GM21528 (cell line): Measurements from ENCODE around the gene PCDHGB4.
"Not testable (repeated sequence)": the region's sequence is repeated elsewhere in the genome, so short reads cannot be mapped to it uniquely, and the experiment has no call there.

Source experiments
- ATAC-seq: cut with Tn5 transposase; IDR thresholded peaks from one replicate; pipeline ENCODE4 v1.9.1; 2021; ENCODE audit warnings: mild to moderate bottlenecking, moderate library complexity; ENCODE audit not compliant: unreplicated experiment, low FRiP score

The PCDHGB4 gene

GRCh38 chr5:141366016-141366896 lies 21.2 kb upstream of the PCDHGB4 start:
- ATAC-seq = no peak

GRCh38 chr5:141369994-141370848 lies 17.3 kb upstream of the PCDHGB4 start, which contains the start of gene PCDHGB3:
Gene PCDHGB3 (plus strand): TSS chr5:141370242. CDS start chr5:141370395, 153 bp downstream.
- peak; percentile 57 for ATAC-seq

- ATAC-seq = no peak
Measured at GRCh38 chr5:141371572-141372475, 15.7 kb upstream of the PCDHGB4 start.

- no peak for ATAC-seq
Measured at GRCh38 chr5:141373673-141374317, 13.7 kb upstream of the PCDHGB4 start, which contains the start of gene PCDHGA6. Gene PCDHGA6 (plus strand): TSS chr5:141373891. CDS start chr5:141374084, 193 bp downstream.

GRCh38 chr5:141374627-141375026 lies 12.9 kb upstream of the PCDHGB4 start:
- no peak for ATAC-seq

- ATAC-seq = not testable (repeated sequence)
Measured at GRCh38 chr5:141375444-141376155, 11.9 kb upstream of the PCDHGB4 start.

GRCh38 chr5:141382469-141383294 lies 4.8 kb upstream of the PCDHGB4 start, which contains the start of gene PCDHGA7:
Gene PCDHGA7 (plus strand): TSS chr5:141382742. CDS start chr5:141382900, 158 bp downstream.
- no peak for ATAC-seq

- ATAC-seq = no peak
Measured at GRCh38 chr5:141383345-141383744, 4.2 kb upstream of the PCDHGB4 start.

GRCh38 chr5:141384471-141385267 lies 2.8 kb upstream of the PCDHGB4 start:
- no peak for ATAC-seq

GRCh38 chr5:141388661-141389060 lies 1.2 kb downstream of the PCDHGB4 start:
- no peak for ATAC-seq

- no peak for ATAC-seq
Measured at GRCh38 chr5:141389153-141390042, 1.9 kb downstream of the PCDHGB4 start.

GRCh38 chr5:141392429-141393198 lies 5.1 kb downstream of the PCDHGB4 start, which contains the start of gene PCDHGA8:
Gene PCDHGA8 (plus strand): TSS chr5:141392633. CDS start chr5:141392814, 181 bp downstream.
- ATAC-seq = no peak

- ATAC-seq = no peak
Measured at GRCh38 chr5:141393267-141393666, 5.8 kb downstream of the PCDHGB4 start.

- ATAC-seq = not testable (repeated sequence)
Measured at GRCh38 chr5:141394401-141395187, 7.1 kb downstream of the PCDHGB4 start.
